ENCODE measurements around the gene UQCRQ.

The UQCRQ gene

DNA sequence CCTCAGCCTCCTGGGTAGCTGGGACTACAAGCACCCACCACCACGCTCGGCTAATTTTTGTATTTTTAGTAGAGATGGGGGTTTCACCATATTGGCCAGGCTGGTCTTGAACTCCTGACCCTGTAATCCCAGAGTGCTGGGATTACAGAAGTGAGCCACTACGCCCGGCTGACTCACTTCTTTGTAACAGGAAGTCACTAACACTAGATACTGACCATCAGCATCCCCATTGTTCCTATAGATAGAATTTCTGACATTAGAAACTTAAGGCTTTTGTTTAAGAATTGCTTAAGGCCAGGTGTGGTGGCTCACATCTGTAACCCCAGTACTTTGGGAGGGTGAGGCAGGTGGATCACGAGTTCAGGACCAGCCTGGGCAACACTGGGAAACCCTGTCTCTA lies 49.2 kb downstream of the UQCRQ start:
- DNase-seq (ENCODE audit: low read depth) = no peak

GRCh38 chr5:132916086-132916485 lies 49.6 kb downstream of the UQCRQ start:
- DNase-seq (ENCODE audit: low read depth) = no peak

Data from activated T-helper 9 cell treated with anti-CD3 and anti-CD28 coated beads, Interleukin-2, amount 50 U/mL, for 16 hours (primary cell).